CD4-positive, alpha-beta T cell treated with Interferon gamma for 1 hour (primary cell): ENCODE results near the gene NUDT22.

Experiments used
- DNase-seq: peaks from one replicate; pipeline ENCODE4 v3.0.0-alpha.2; 2020

NUDT22 gene

GRCh38 chr11:64259533-64260067, 33.5 kb downstream of the NUDT22 start:
- DNase-seq: no peak

GRCh38 chr11:64260147-64260708, 34.2 kb downstream of the NUDT22 start:
- DNase-seq: no peak

GRCh38 chr11:64261556-64262080, 35.5 kb downstream of the NUDT22 start:
- no peak for DNase-seq

GRCh38 chr11:64262271-64263002, 36.4 kb downstream of the NUDT22 start:
- DNase-seq: no peak

GRCh38 chr11:64263021-64263946, 37.2 kb downstream of the NUDT22 start:
- DNase-seq: no peak

- no peak for DNase-seq
These were observed 37.9 kb downstream of the NUDT22 start for GRCh38 chr11:64263947-64264317.

- no peak for DNase-seq
These were observed 38.3 kb downstream of the NUDT22 start for GRCh38 chr11:64264371-64264852.

GRCh38 chr11:64265176-64266160, 39.4 kb downstream of the NUDT22 start:
- no peak for DNase-seq

GRCh38 chr11:64266339-64266738, 40.3 kb downstream of the NUDT22 start:
- DNase-seq: no peak

GRCh38 chr11:64267207-64267945, 41.3 kb downstream of the NUDT22 start:
- no peak for DNase-seq

GRCh38 chr11:64268025-64268892, 42.2 kb downstream of the NUDT22 start:
- DNase-seq: no peak

GRCh38 chr11:64268893-64269539, 42.9 kb downstream of the NUDT22 start:
- peak; percentile 48 for DNase-seq

GRCh38 chr11:64269540-64270220, 43.6 kb downstream of the NUDT22 start:
- peak; percentile 97 for DNase-seq

GRCh38 chr11:64275031-64275800, 49.1 kb downstream of the NUDT22 start:
- DNase-seq: no peak

- DNase-seq: no peak
These were observed 49.8 kb downstream of the NUDT22 start for GRCh38 chr11:64275841-64276240.

- no peak for DNase-seq
These were observed 50.8 kb downstream of the NUDT22 start for GRCh38 chr11:64276653-64277431.

- no peak for DNase-seq
These were observed 52.6 kb downstream of the NUDT22 start for GRCh38 chr11:64278576-64279190.
